Transverse colon (tissue), 4 donors: ENCODE measurements around the gene RGS19. TPM values are rescaled to one million over a fixed set of nuclear protein-coding genes. Genes with fewer than 3 reads are reported as not detected.

Source experiments
- DNase-seq: peaks from one replicate; pipeline ENCODE4 v3.0.0-alpha.2; 2019
- H3K27ac ChIP-seq, 4 donors: fragments of 200-600 bp; sonication (generic); 2 replicates each; pipeline ENCODE4 v1.5.1; 2016 to 2018; ENCODE audit warnings: inconsistent platforms in 4 of 4
- H3K27me3 ChIP-seq: fragments of 200-600 bp; sonication (generic); 2 replicates; pipeline ENCODE4 v1.5.1; 2017; ENCODE audit warnings: inconsistent platforms
- H3K36me3 ChIP-seq, 4 donors: fragments of 200-600 bp; sonication (generic); 2 replicates each; pipeline ENCODE4 v1.5.1; 2017 to 2019; ENCODE audit warnings: inconsistent platforms in 4 of 4
- H3K4me1 ChIP-seq, 4 donors: fragments of 200-600 bp; sonication (generic); 2 replicates each; pipeline ENCODE4 v1.5.1; 2017 to 2020; ENCODE audit warnings: inconsistent platforms in 4 of 4
- H3K4me3 ChIP-seq, 4 donors: fragments of 200-600 bp; sonication (generic); 1 replicate in 1 of 4; 2 replicates in 3 of 4; pipeline versions ENCODE4 v1.5.1 to v1.6.1; 2017 to 2019; ENCODE audit warnings: inconsistent platforms in 4 of 4
- H3K9me3 ChIP-seq, 2 donors: fragments of 200-600 bp; sonication (generic); 2 replicates each; pipeline ENCODE4 v1.5.1; 2017 to 2019; ENCODE audit warnings: inconsistent platforms in 2 of 2
- EP300 ChIP-seq: sonication (generic); formaldehyde crosslinking; IDR thresholded peaks from one replicate; pipeline ENCODE4 v1.6.1; 2017; ENCODE audit warnings: antibody characterized with exemption, low read depth
- POLR2A ChIP-seq: fragments of 450-650 bp; IDR thresholded peaks from one replicate; pipeline ENCODE4 v1.6.1; 2016; ENCODE audit warnings: antibody characterized with exemption, mild to moderate bottlenecking, moderate library complexity
- POLR2AphosphoS5 ChIP-seq, 3 donors: sonication (generic); formaldehyde crosslinking; IDR thresholded peaks; one replicate each; pipeline ENCODE4 v1.6.1; 2016; ENCODE audit warnings: antibody characterized with exemption in 3 of 3
- WGBS, 2 donors: methylation state at CpG; one replicate each; pipeline ENCODE4 v1.1.5; 2018; ENCODE audit warnings: low coverage in 1 of 2; 5-methylcytosine and 5-hydroxymethylcytosine counted together
- in situ Hi-C, 4 donors: fragments of 200-750 bp; cut with MboI; loops; one replicate each; pipeline versions ENCODE4 v1.15.0 to v1.15.1; 2017; ENCODE audit warnings: low sequenced_read_pairs in 3 of 4, low pct_ligation_motif_present in 1 of 4, low pct_unique_long_range_greater_than_20kb in 1 of 4
- intact Hi-C: fragments of 100-400 bp; cut with DNase I; formaldehyde crosslinking; loops from one replicate; pipeline ENCODE4 v1.15.1; 2023; ENCODE audit warnings: low total_unique reads
- total RNA-seq, 4 donors: library from RNA; depleted of rRNA; stranded (reverse); fragments of >200 nt; gene quantifications; one replicate each; pipeline ENCODE4 v1.1.0, GENCODE V29; 2016
- TF ChIP-seq, protein P1 (sequence below), 5 experiments: fragments of 200-600 bp in 3 of 5; fragments of 450-650 bp in 2 of 5; sonication (generic) in 3 of 5; IDR thresholded peaks; 1 replicate in 2 of 5; 2 replicates in 3 of 5; pipeline ENCODE4 v1.5.1; 2016 to 2017; ENCODE audit warnings: antibody characterized with exemption in 5 of 5, inconsistent platforms in 3 of 5, mild to moderate bottlenecking in 2 of 5, moderate library complexity in 1 of 5

RGS19 gene
- total RNA-seq, 4 donors from 2014 or later, result 5.5 to 37.4 (median 10.8) TPM; not detected in 1

GRCh38 chr20:64112691-64113443, 33.5 kb upstream of the RGS19 start:
- intact Hi-C loops, result loop anchor here (5.0 kb wide), 1 partner anchor 76 kb away; the partner anchor contains the start of gene C20orf204
- Histone ChIP-seq H3K27ac (no peak overlapping the region), H3K9me3 (no peaks in the 10 kb centered on the region), H3K36me3 (no peaks in the 10 kb centered on the region), H3K4me3 (no peak overlapping the region), H3K27me3 (peaks cover 2% of the 10 kb centered on the region), H3K4me1 (no peaks in the 10 kb centered on the region)
- no peak for TF ChIP-seq EP300
- TF ChIP-seq, protein P1, sequence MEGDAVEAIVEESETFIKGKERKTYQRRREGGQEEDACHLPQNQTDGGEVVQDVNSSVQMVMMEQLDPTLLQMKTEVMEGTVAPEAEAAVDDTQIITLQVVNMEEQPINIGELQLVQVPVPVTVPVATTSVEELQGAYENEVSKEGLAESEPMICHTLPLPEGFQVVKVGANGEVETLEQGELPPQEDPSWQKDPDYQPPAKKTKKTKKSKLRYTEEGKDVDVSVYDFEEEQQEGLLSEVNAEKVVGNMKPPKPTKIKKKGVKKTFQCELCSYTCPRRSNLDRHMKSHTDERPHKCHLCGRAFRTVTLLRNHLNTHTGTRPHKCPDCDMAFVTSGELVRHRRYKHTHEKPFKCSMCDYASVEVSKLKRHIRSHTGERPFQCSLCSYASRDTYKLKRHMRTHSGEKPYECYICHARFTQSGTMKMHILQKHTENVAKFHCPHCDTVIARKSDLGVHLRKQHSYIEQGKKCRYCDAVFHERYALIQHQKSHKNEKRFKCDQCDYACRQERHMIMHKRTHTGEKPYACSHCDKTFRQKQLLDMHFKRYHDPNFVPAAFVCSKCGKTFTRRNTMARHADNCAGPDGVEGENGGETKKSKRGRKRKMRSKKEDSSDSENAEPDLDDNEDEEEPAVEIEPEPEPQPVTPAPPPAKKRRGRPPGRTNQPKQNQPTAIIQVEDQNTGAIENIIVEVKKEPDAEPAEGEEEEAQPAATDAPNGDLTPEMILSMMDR (IDR thresholded peaks at IDR 0.05), result no peak
- no peak for TF ChIP-seq POLR2A
- no peak for TF ChIP-seq POLR2AphosphoS5 (IDR thresholded peaks at IDR 0.05)
- DNase-seq, result peak; percentile 2
- WGBS, 2 donors, result 78% methylated on average over 18 of the region's 18 CpGs; no CpG with 5 or more reads in 1 of the 2 donors
- in situ Hi-C loops, result no loop called here

DNA sequence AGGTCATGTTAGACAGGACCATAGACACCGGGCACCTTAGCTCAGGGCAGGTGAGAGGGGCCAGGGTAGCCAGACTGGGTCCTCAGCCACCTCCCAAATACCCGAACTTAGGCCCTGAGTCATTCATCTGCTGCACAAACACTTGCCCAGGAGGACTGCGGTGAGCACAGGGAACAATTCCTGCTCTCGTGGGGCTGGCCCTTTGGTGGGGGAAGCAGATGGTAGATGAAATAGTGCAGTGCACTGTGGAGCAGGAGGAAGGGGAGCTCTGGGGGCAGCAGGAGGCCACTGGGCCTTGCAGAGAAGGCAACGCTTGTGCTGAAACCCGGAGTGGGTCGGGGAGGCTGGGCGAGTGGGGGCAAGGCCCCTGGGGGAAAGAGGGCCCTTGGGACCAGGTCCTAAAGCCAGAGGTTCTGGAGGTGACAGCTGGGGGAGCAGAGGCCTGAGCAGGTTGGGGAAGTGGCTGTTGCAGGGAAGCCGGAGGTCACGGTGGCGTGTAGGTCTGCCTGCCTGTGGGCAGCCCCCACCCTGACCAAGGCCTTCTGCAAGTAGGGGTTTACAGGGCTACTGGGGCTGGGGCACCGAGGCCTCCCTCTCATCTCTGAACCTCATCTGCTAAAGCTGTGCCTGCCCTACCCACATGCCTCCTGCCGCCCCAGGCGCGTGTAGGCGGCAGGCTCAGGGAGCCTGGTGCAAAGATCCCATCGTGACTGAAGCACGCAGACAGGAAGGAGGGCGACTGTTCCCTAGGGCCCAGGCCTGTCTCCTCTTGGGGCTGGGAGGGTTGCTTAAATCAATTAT, 32.7 kb upstream of the RGS19 start:
- intact Hi-C loops, result loop anchor here (5.0 kb wide), 1 partner anchor 75 kb away; the partner anchor contains the start of gene C20orf204
- no peak overlapping the region for H3K27ac ChIP-seq
- no peaks in the 10 kb centered on the region for H3K36me3 ChIP-seq
- H3K27me3 ChIP-seq, result peaks cover 2% of the 10 kb centered on the region
- no peaks in the 10 kb centered on the region for H3K4me1 ChIP-seq
- 60 to 74% methylated on average over 2 to 18 of the region's 19 CpGs for WGBS, 2 donors
- TF ChIP-seq, protein P1 (IDR thresholded peaks at IDR 0.05), result no peak
- TF ChIP-seq EP300 (no peak), POLR2A (no peak), POLR2AphosphoS5 (IDR thresholded peaks at IDR 0.05) (no peak)
- H3K9me3 ChIP-seq, result no peaks in the 10 kb centered on the region
- no peak overlapping the region for H3K4me3 ChIP-seq
- DNase-seq, result peak; percentile 3
- in situ Hi-C loops, result no loop called here

DNA sequence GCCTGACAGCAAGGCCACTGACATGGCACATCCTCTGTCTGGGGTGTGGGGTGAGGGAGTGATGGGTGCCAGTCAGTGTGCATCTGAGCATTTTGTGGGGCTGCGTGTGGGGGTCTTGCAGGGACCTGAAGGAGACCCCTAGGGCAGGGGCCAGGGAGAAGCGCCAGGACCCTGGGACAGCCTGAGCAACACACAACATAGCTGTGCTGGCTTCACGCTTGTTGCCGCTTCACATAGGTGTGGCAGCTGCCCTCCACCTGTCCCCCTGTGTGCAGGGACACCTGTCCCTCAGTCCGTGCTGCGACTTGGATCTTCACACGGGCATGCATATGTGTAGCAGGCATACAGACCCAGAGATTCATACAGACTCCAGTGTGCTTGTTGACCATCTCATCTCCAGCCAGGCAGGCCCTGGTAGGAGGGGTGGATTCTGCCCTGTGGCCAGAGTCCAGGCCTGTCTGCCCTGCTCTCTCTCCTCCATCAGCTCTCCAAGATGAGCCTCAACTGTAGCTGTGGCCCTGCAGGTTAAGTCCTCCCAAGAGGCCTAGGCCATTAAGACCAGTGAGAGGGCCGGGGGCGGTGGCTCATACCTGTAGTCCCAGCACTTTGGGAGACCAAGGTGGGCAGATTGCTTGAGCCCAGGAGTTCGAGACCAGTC, 31.2 kb upstream of the RGS19 start:
- in situ Hi-C loops (no loop called here), intact Hi-C loops (loop anchor here (5.0 kb wide), 1 partner anchor 73 kb away; the partner anchor contains the start of gene C20orf204)
- Histone ChIP-seq H3K4me3 (no peak overlapping the region), H3K9me3 (no peaks in the 10 kb centered on the region), H3K27me3 (peaks cover 2% of the 10 kb centered on the region), H3K27ac (no peak overlapping the region), H3K4me1 (no peaks in the 10 kb centered on the region), H3K36me3 (no peaks in the 10 kb centered on the region)
- 86% methylated on average over 9 of the region's 10 CpGs; no CpG with 5 or more reads in 1 of the 2 donors for WGBS, 2 donors
- DNase-seq, result peak; percentile 2
- TF ChIP-seq, protein P1 (IDR thresholded peaks at IDR 0.05), result no peak
- TF ChIP-seq POLR2AphosphoS5 (IDR thresholded peaks at IDR 0.05), result no peak
- TF ChIP-seq EP300, result no peak
- TF ChIP-seq POLR2A, result no peak
